Sigmoid colon (tissue), 3 donors: ENCODE results near the gene ABI2.

Experiments
- POLR2A ChIP-seq, 2 donors: fragments of 450-650 bp; IDR thresholded peaks; one replicate each; pipeline ENCODE4 v1.6.1; 2016; ENCODE audit warnings: antibody characterized with exemption in 2 of 2, mild to moderate bottlenecking in 2 of 2, moderate library complexity in 2 of 2
- TF ChIP-seq, protein P1 (sequence below), 4 experiments: fragments of 450-650 bp in 3 of 4; fragments of 200-600 bp in 1 of 4; IDR thresholded peaks; one replicate each; pipeline ENCODE4 v1.5.1; 2016 to 2019; ENCODE audit warnings: antibody characterized with exemption in 4 of 4, mild to moderate bottlenecking in 3 of 4, moderate library complexity in 2 of 4

DNA sequence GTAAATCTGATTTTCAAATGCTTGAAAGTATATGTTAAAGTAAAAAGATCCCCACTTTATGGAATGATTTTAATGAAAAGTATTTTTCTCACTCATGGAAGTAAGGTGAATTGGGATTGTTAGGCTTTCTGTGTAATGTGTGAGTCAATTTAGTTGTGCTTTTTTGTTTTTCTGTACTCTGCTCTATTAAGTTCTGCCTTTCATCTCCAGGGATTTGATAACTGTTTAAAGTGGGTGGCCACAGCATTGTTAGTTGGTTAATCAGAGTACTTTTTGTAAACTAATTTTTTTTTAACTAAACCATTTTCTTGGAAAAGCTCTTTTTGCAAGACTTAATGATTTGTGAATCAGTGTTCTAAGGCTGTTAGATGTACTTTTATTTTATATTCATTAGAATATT lies 76.8 kb downstream of the ABI2 start:
- TF ChIP-seq, protein P1, sequence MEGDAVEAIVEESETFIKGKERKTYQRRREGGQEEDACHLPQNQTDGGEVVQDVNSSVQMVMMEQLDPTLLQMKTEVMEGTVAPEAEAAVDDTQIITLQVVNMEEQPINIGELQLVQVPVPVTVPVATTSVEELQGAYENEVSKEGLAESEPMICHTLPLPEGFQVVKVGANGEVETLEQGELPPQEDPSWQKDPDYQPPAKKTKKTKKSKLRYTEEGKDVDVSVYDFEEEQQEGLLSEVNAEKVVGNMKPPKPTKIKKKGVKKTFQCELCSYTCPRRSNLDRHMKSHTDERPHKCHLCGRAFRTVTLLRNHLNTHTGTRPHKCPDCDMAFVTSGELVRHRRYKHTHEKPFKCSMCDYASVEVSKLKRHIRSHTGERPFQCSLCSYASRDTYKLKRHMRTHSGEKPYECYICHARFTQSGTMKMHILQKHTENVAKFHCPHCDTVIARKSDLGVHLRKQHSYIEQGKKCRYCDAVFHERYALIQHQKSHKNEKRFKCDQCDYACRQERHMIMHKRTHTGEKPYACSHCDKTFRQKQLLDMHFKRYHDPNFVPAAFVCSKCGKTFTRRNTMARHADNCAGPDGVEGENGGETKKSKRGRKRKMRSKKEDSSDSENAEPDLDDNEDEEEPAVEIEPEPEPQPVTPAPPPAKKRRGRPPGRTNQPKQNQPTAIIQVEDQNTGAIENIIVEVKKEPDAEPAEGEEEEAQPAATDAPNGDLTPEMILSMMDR (IDR thresholded peaks at IDR 0.05) = no peak
- no peak for TF ChIP-seq POLR2A (IDR thresholded peaks at IDR 0.05)
